OCI-LY1 (cell line): ENCODE results near the gene RIPOR2.
"Not testable (repeated sequence)": the region's sequence is repeated elsewhere in the genome, so short reads cannot be mapped to it uniquely, and the experiment has no call there.

ENCODE experiments used
- H2AFZ ChIP-seq: fragments of 200-600 bp; sonication (generic), shearing (Covaris generic); 2 replicates; pipeline ENCODE4 v1.6.0; 2014; ENCODE audit warnings: antibody characterized with exemption, mild to moderate bottlenecking, low read length
- H3F3A ChIP-seq: fragments of 200-600 bp; sonication (generic), shearing (Covaris generic); 2 replicates; pipeline ENCODE4 v1.6.0; 2014; ENCODE audit warnings: mild to moderate bottlenecking, antibody characterized with exemption, low read length, moderate library complexity; ENCODE audit not compliant: insufficient read depth
- H3K27ac ChIP-seq: fragments of 200-600 bp; sonication (generic); 2 replicates; pipeline ENCODE4 v1.5.1; 2014; ENCODE audit warnings: low read length, mixed run types, mild to moderate bottlenecking, low read depth; ENCODE audit not compliant: poor library complexity, severe bottlenecking
- H3K27me3 ChIP-seq: fragments of 200-600 bp; sonication (generic); 2 replicates; pipeline ENCODE4 v1.6.0; 2014; ENCODE audit warnings: antibody characterized with exemption, mild to moderate bottlenecking, low read length, moderate library complexity; ENCODE audit not compliant: insufficient read depth
- H3K36me3 ChIP-seq: fragments of 200-600 bp; sonication (generic); 2 replicates; pipeline ENCODE4 v1.6.1; 2014; ENCODE audit warnings: mild to moderate bottlenecking, antibody characterized with exemption, low read length, moderate library complexity, mixed read lengths; ENCODE audit not compliant: insufficient read depth
- H3K4me1 ChIP-seq: fragments of 200-600 bp; sonication (generic); 2 replicates; pipeline ENCODE4 v1.5.1; 2014; ENCODE audit warnings: mild to moderate bottlenecking, low read length, moderate library complexity; ENCODE audit not compliant: insufficient read depth, severe bottlenecking
- H3K4me2 ChIP-seq: fragments of 200-600 bp; sonication (generic), shearing (Covaris generic); 2 replicates; pipeline ENCODE4 v1.6.1; 2014; ENCODE audit warnings: low read length
- H3K4me3 ChIP-seq: fragments of 200-600 bp; sonication (generic); 2 replicates; pipeline ENCODE4 v1.5.1; 2014; ENCODE audit warnings: low read length, low read depth, mild to moderate bottlenecking, mixed read lengths; ENCODE audit not compliant: poor library complexity, severe bottlenecking
- H3K79me2 ChIP-seq: fragments of 200-600 bp; shearing (Covaris generic); 2 replicates; pipeline ENCODE4 v1.6.1; 2016; ENCODE audit warnings: mixed run types, low read length, mixed read lengths; ENCODE audit not compliant: insufficient read depth
- H3K9ac ChIP-seq: fragments of 200-600 bp; sonication (generic), shearing (Covaris generic); 2 replicates; pipeline ENCODE4 v1.6.1; 2014; ENCODE audit warnings: mild to moderate bottlenecking, low read length, mixed read lengths
- H3K9me2 ChIP-seq: fragments of 200-600 bp; sonication (generic), shearing (Covaris generic); 2 replicates; pipeline ENCODE4 v1.6.1; 2014; ENCODE audit warnings: low read depth, mild to moderate bottlenecking, low read length, mixed read lengths
- H3K9me3 ChIP-seq: fragments of 200-600 bp; shearing (Covaris generic); 2 replicates; pipeline ENCODE4 v1.6.1; 2014; ENCODE audit warnings: low read length, mixed read lengths
- H4K20me1 ChIP-seq: fragments of 200-600 bp; sonication (generic), shearing (Covaris generic); 2 replicates; pipeline ENCODE4 v1.6.0; 2016; ENCODE audit warnings: mild to moderate bottlenecking, low read length; ENCODE audit not compliant: insufficient read depth
- CTCF ChIP-seq: fragments of 200-600 bp; sonication (generic), shearing (Covaris generic); IDR thresholded peaks from 2 replicates; pipeline ENCODE4 v1.5.1; 2017; ENCODE audit warnings: mild to moderate bottlenecking, antibody characterized with exemption, low read length, moderate library complexity, mixed read lengths
- EZH2 ChIP-seq: fragments of 200-600 bp; sonication (generic), shearing (Covaris generic); IDR thresholded peaks from 2 replicates; pipeline ENCODE4 v1.8.0; 2017; ENCODE audit warnings: borderline replicate concordance, mixed run types, mild to moderate bottlenecking, antibody characterized with exemption, low read length, moderate library complexity, mixed read lengths

Gene RIPOR2

GRCh38 chr6:24768361-24768760, 167.4 kb downstream of the RIPOR2 start:
- no peaks in the 10 kb centered on the region for H3K79me2 ChIP-seq

GRCh38 chr6:24766680-24767462, 168.9 kb downstream of the RIPOR2 start:
- Histone ChIP-seq H3K4me2 (peak overlapping the region; percentile 50; the same call in 1 of the 2 replicates), H3K36me3 (no peaks in the 10 kb centered on the region), H3K27ac (no peak overlapping the region), H3K27me3 (no peaks in the 10 kb centered on the region), H3K4me1 (peaks cover 6% of the 10 kb centered on the region), H3K79me2 (no peaks in the 10 kb centered on the region), H3K9me3 (no peaks in the 10 kb centered on the region), H3K9ac (0 out of 2 replicates have a peak overlapping the region, but pooled peaks have one; percentile 31), H3K4me3 (no peak overlapping the region), H3F3A (0 out of 2 replicates have a peak, but pooled peaks cover 3% of the 10 kb centered on the region), H4K20me1 (no peaks in the 10 kb centered on the region), H3K9me2 (no peaks in the 10 kb centered on the region), H2AFZ (peak overlapping the region; percentile 84)
- TF ChIP-seq EZH2 (no peak), CTCF (peak; percentile 68)

More at GRCh38 chr6:24768361-24768760, 167.4 kb downstream of the RIPOR2 start:
- Histone ChIP-seq H3K4me1 (peaks cover 6% of the 10 kb centered on the region), H3K9me3 (no peaks in the 10 kb centered on the region), H4K20me1 (no peaks in the 10 kb centered on the region), H3F3A (0 out of 2 replicates have a peak, but pooled peaks cover 3% of the 10 kb centered on the region), H3K4me3 (no peak overlapping the region), H3K9ac (no peak overlapping the region), H3K27ac (no peak overlapping the region), H2AFZ (no peak overlapping the region), H3K27me3 (no peaks in the 10 kb centered on the region), H3K36me3 (no peaks in the 10 kb centered on the region), H3K9me2 (no peaks in the 10 kb centered on the region), H3K4me2 (no peak overlapping the region)
- TF ChIP-seq CTCF (no peak), EZH2 (no peak)

GRCh38 chr6:24765968-24766367, 169.8 kb downstream of the RIPOR2 start:
- not testable (repeated sequence) for H3K9ac ChIP-seq, H3K9me3 ChIP-seq, H3K4me2 ChIP-seq, H3K9me2 ChIP-seq, H3K36me3 ChIP-seq, H2AFZ ChIP-seq, H3K4me3 ChIP-seq, H3K27me3 ChIP-seq, H3K27ac ChIP-seq, H3F3A ChIP-seq, H3K79me2 ChIP-seq, H4K20me1 ChIP-seq
- H3K4me1 ChIP-seq: peaks cover 15% of the 10 kb centered on the region

GRCh38 chr6:24764833-24765828, 170.6 kb downstream of the RIPOR2 start:
- not testable (repeated sequence) for H3K9ac ChIP-seq, H3F3A ChIP-seq, H3K27ac ChIP-seq, H3K4me3 ChIP-seq, H3K79me2 ChIP-seq, H3K4me2 ChIP-seq, H3K36me3 ChIP-seq, H2AFZ ChIP-seq, H4K20me1 ChIP-seq, H3K9me2 ChIP-seq, H3K9me3 ChIP-seq, H3K27me3 ChIP-seq
- H3K4me1 ChIP-seq: peaks cover 15% of the 10 kb centered on the region
